Tibial nerve (tissue), 4 donors: ENCODE results near the gene TNS3. TPM values are rescaled to one million over a fixed set of nuclear protein-coding genes. Genes with fewer than 3 reads are reported as not detected.

ENCODE experiments used
- DNase-seq, 2 donors: peaks; one replicate each; pipeline ENCODE4 v3.0.0-alpha.2; 2019; ENCODE audit warnings: low spot score in 2 of 2
- H3K27ac ChIP-seq, 4 donors: fragments of 200-600 bp; sonication (generic) in 3 of 4; one replicate each; pipeline ENCODE4 v1.5.1; 2017 to 2019; ENCODE audit warnings: mild to moderate bottlenecking in 1 of 4
- H3K27me3 ChIP-seq, 2 donors: fragments of 200-600 bp; sonication (generic) in 1 of 2; one replicate each; pipeline versions ENCODE4 v1.5.1 to v1.6.0; 2017 to 2019
- H3K36me3 ChIP-seq, 3 donors: fragments of 200-600 bp; sonication (generic); one replicate each; pipeline ENCODE4 v1.5.1; 2018 to 2019
- H3K4me1 ChIP-seq, 4 donors: fragments of 200-600 bp; sonication (generic) in 3 of 4; one replicate each; pipeline ENCODE4 v1.5.1; 2017 to 2019
- H3K4me3 ChIP-seq, 4 donors: fragments of 200-600 bp; sonication (generic) in 3 of 4; one replicate each; pipeline ENCODE4 v1.5.1; 2017 to 2019; ENCODE audit warnings: mild to moderate bottlenecking in 1 of 4, moderate library complexity in 1 of 4
- H3K9me3 ChIP-seq, 4 donors: fragments of 200-600 bp; sonication (generic) in 3 of 4; one replicate each; pipeline ENCODE4 v1.5.1; 2017 to 2019
- EP300 ChIP-seq, 2 donors: sonication (generic); formaldehyde crosslinking; IDR thresholded peaks; one replicate each; pipeline ENCODE4 v1.6.1; 2017; ENCODE audit warnings: antibody characterized with exemption in 2 of 2, mild to moderate bottlenecking in 1 of 2
- POLR2A ChIP-seq, 2 donors: fragments of 450-650 bp; IDR thresholded peaks; one replicate each; pipeline ENCODE4 v1.6.1; 2017; ENCODE audit warnings: antibody characterized with exemption in 2 of 2, mild to moderate bottlenecking in 2 of 2, moderate library complexity in 2 of 2
- WGBS, 2 donors: methylation state at CpG; one replicate each; pipeline ENCODE4 v1.1.5; 2018; 5-methylcytosine and 5-hydroxymethylcytosine counted together
- total RNA-seq, 4 donors: library from RNA; depleted of rRNA; stranded (reverse); fragments of >200 nt; gene quantifications; one replicate each; pipeline ENCODE4 v1.1.0, GENCODE V29; 2016
- TF ChIP-seq, protein P1 (sequence below), 5 experiments: fragments of 200-600 bp in 3 of 5; fragments of 450-650 bp in 2 of 5; sonication (generic) in 3 of 5; IDR thresholded peaks; one replicate each; pipeline ENCODE4 v1.5.1; 2016 to 2019; ENCODE audit warnings: antibody characterized with exemption in 5 of 5, mild to moderate bottlenecking in 3 of 5, moderate library complexity in 2 of 5

The TNS3 gene
- total RNA-seq, 4 donors from 2014 or later, result 118 to 142 (median 133) TPM

- peak in 1 of 2 donors; percentile 28 for DNase-seq
- 21 to 22% methylated on average over 19 to 21 of the region's 24 CpGs for WGBS, 2 donors
- Histone ChIP-seq H3K4me1 (peaks cover 11 to 90% (median 64%) of the 10 kb centered on the region in 4 donors), H3K27ac (peak overlapping the region; percentile 68 to 91 (median 83)), H3K4me3 (peak overlapping the region in 2 of 4 donors; percentile 14 to 16), H3K9me3 (no peaks in the 10 kb centered on the region), H3K27me3 (no peaks in the 10 kb centered on the region), H3K36me3 (no peaks in the 10 kb centered on the region)
- no peak for TF ChIP-seq POLR2A (IDR thresholded peaks at IDR 0.05)
- TF ChIP-seq EP300 (IDR thresholded peaks at IDR 0.05), result peak in 1 of 2 donors; percentile 23
- TF ChIP-seq, protein P1, sequence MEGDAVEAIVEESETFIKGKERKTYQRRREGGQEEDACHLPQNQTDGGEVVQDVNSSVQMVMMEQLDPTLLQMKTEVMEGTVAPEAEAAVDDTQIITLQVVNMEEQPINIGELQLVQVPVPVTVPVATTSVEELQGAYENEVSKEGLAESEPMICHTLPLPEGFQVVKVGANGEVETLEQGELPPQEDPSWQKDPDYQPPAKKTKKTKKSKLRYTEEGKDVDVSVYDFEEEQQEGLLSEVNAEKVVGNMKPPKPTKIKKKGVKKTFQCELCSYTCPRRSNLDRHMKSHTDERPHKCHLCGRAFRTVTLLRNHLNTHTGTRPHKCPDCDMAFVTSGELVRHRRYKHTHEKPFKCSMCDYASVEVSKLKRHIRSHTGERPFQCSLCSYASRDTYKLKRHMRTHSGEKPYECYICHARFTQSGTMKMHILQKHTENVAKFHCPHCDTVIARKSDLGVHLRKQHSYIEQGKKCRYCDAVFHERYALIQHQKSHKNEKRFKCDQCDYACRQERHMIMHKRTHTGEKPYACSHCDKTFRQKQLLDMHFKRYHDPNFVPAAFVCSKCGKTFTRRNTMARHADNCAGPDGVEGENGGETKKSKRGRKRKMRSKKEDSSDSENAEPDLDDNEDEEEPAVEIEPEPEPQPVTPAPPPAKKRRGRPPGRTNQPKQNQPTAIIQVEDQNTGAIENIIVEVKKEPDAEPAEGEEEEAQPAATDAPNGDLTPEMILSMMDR (IDR thresholded peaks at IDR 0.05), result no peak
These were observed 10.4 kb downstream of the TNS3 start for GRCh38 chr7:47571331-47572093.

- Histone ChIP-seq H3K4me1 (peaks cover 11 to 88% (median 57%) of the 10 kb centered on the region in 4 donors), H3K27ac (peak overlapping the region; percentile 68 to 91 (median 83)), H3K4me3 (no peak overlapping the region), H3K9me3 (no peaks in the 10 kb centered on the region), H3K36me3 (no peaks in the 10 kb centered on the region), H3K27me3 (no peaks in the 10 kb centered on the region)
- TF ChIP-seq EP300 (IDR thresholded peaks at IDR 0.05) (peak in 1 of 2 donors; percentile 58), POLR2A (IDR thresholded peaks at IDR 0.05) (no peak)
- 35 to 38% methylated on average over 4 of the region's 4 CpGs for WGBS, 2 donors
- no peak for DNase-seq
These were observed 11.3 kb downstream of the TNS3 start for GRCh38 chr7:47570649-47571050.

- peak overlapping the region; percentile 40 to 91 (median 66) for H3K27ac ChIP-seq
- H3K9me3 ChIP-seq, result no peaks in the 10 kb centered on the region
These were observed 13.4 kb downstream of the TNS3 start for GRCh38 chr7:47568547-47568946.

DNA sequence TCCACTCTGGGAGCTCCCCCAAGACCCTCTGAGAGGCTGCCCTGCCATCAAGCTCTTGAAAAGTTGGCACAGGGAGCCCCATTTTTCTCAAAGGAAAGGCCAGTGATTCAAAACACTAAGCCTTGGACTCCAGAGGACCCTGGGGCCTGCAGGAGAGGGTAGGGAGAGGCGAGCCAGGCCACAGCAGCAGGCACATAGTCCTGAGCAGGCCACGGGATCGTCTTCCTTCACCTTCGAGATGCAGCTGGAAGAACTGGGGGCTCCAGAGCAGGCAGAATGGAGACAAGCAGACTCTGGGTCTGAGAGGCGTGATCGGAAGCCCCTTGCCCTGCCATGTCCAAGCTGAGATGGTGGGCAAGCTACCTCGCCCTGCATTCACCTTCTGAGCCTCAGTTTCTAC, 13.9 kb downstream of the TNS3 start:
- no peaks in the 10 kb centered on the region for H3K27me3 ChIP-seq
- H3K27ac ChIP-seq, result peak overlapping the region; percentile 40 to 91 (median 66)
- TF ChIP-seq POLR2A (IDR thresholded peaks at IDR 0.05) (no peak), EP300 (IDR thresholded peaks at IDR 0.05) (no peak)
- TF ChIP-seq, protein P1 (IDR thresholded peaks at IDR 0.05), result no peak
- DNase-seq, result no peak
- no peak overlapping the region for H3K4me3 ChIP-seq
- WGBS, 2 donors, result 81 to 82% methylated on average over 7 of the region's 7 CpGs
- H3K4me1 ChIP-seq, result peaks cover 6 to 66% (median 46%) of the 10 kb centered on the region in 4 donors
- H3K9me3 ChIP-seq, result no peaks in the 10 kb centered on the region
- H3K36me3 ChIP-seq, result no peaks in the 10 kb centered on the region

More at GRCh38 chr7:47568547-47568946, 13.4 kb downstream of the TNS3 start:
- peak in 1 of 2 donors; percentile 33 for DNase-seq
- H3K4me3 ChIP-seq, result no peak overlapping the region
- WGBS, 2 donors, result 40 to 41% methylated on average over 6 to 13 of the region's 13 CpGs
- H3K4me1 ChIP-seq, result peaks cover 6 to 71% (median 51%) of the 10 kb centered on the region in 4 donors
- no peaks in the 10 kb centered on the region for H3K27me3 ChIP-seq
- TF ChIP-seq POLR2A (IDR thresholded peaks at IDR 0.05), result peak in 1 of 2 donors; percentile 29
- TF ChIP-seq EP300 (IDR thresholded peaks at IDR 0.05), result peak in 1 of 2 donors; percentile 86
- TF ChIP-seq, protein P1 (IDR thresholded peaks at IDR 0.05), result peak in 1 of 5 experiments; percentile 10
- no peaks in the 10 kb centered on the region for H3K36me3 ChIP-seq

GRCh38 chr7:47565640-47566250, 16.2 kb downstream of the TNS3 start:
- TF ChIP-seq EP300 (IDR thresholded peaks at IDR 0.05), result no peak
- TF ChIP-seq, protein P1 (IDR thresholded peaks at IDR 0.05), result no peak
- no peak for TF ChIP-seq POLR2A (IDR thresholded peaks at IDR 0.05)
- no peaks in the 10 kb centered on the region for H3K9me3 ChIP-seq
- H3K27me3 ChIP-seq, result no peaks in the 10 kb centered on the region
- H3K27ac ChIP-seq, result peak overlapping the region in 2 of 4 donors; percentile 19 to 89
- no peaks in the 10 kb centered on the region for H3K36me3 ChIP-seq
- WGBS, 2 donors, result 82 to 86% methylated on average over 11 of the region's 11 CpGs
- H3K4me1 ChIP-seq, result peaks cover 3 to 43% (median 23%) of the 10 kb centered on the region in 4 donors
- no peak overlapping the region for H3K4me3 ChIP-seq
- no peak for DNase-seq
